HG02938 (cell line): ENCODE measurements around the gene CSMD2.

Source experiments
- ATAC-seq: cut with Tn5 transposase; IDR thresholded peaks from one replicate; pipeline ENCODE4 v1.9.1; 2021; ENCODE audit warnings: mild to moderate bottlenecking, moderate library complexity; ENCODE audit not compliant: unreplicated experiment

CSMD2 gene

DNA sequence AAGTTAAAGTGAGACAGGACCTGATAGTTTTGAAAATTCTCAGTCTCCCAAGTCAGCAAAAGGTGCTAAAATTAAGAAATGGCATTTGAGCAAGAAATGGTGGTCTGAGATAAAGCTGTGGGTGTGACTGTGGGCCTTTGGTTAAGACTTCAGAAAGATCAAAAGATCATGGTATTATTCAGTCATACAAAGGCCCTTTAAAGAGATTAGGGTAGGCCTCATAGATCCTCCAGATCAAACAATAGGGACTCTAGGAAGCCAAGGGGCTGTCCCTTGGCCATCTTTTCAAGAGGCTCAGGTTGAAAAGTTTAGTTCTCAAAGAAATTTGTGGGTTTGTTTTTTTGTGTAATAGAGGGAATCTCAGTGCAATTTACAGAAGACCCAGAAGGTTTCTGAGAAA is 292.8 kb downstream of the CSMD2 start:
- ATAC-seq = no peak

DNA sequence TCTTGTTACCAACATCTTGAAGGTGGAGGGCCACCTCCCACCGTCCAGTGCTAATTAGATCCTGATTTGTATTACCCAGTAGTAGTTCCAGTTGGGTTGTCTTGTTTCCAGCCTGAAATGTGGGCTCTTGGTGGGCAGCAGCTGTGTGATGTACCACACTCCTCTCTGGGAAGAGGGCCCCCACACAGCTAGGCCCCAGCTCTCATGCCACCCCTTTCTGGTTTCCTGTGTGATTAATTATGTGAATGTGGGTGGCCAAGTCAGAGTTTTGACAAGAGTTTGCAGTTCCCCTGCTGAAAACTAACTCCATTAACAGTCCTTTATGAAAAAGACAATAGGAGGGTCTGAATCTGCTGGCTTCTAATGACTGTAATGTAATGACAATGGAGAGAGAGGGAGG is 297.3 kb downstream of the CSMD2 start:
- ATAC-seq = no peak

GRCh38 chr1:33866281-33866680 is 298.7 kb downstream of the CSMD2 start:
- no peak for ATAC-seq

- no peak for ATAC-seq
These were observed 300.3 kb downstream of the CSMD2 start for GRCh38 chr1:33864460-33865389.

DNA sequence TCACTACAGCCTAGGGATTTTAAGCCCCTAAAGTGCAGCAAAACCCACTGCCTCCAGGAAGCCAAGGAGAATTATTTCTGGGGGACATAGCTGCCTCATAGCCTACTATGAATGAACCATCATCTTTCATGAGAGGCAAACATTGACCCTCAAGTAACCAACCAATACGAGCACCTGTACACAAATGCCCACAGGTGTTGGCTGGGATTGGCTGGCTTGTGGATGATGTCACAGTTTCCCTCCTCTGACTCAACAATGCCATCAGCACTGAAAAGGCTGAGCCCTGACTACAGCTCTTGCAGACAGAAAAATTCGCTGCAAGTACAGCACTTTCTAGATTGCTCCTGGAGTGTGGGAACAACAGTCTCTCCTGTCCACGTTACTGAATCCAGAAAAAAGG is 301.3 kb downstream of the CSMD2 start, which contains the start of gene HMGB4:
HMGB4 (plus strand) TSS at position 301 of the 400 bp plus-strand sequence. CDS start 113 bp downstream, outside the sequence.
- no peak for ATAC-seq

DNA sequence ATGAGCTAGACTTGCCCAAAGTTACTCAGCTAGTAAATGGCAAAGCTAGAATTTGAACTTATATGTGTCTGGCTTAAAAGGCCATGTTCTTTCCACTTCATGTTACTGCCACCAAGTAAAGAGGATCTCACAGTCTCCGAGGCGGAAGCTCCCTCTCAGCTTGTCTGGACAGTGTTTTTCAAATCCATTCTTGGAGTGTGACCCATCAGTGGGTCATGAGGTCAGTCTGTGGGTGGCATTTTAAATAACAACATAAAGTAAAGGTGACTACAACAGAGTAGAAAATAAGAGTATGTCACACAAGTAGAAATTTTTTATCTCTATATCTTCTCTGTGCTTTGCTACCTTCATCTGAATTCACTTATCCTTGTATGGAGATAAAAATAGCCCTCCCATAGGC is 304.4 kb downstream of the CSMD2 start:
- ATAC-seq = no peak

GRCh38 chr1:33854091-33854490 is 310.9 kb downstream of the CSMD2 start:
- ATAC-seq = no peak

DNA sequence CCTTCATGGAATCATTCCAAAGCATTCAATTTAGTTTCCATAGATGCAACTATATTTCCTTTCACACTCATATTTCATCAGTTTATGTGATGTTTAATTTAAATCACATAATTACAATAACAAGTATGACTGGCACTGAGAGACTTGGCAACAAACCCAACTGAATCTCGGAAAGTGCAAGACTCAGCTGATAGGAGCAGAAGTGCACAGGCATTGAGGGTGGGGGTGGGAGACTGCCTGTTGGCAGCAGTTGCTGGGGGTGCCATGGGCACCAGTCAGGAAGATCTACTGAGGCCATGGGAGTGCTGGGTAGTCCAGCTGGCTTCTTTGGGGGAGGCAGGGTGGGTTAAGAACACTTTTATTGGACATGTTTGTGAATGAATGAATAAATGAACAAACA is 311.6 kb downstream of the CSMD2 start:
- ATAC-seq = no peak

DNA sequence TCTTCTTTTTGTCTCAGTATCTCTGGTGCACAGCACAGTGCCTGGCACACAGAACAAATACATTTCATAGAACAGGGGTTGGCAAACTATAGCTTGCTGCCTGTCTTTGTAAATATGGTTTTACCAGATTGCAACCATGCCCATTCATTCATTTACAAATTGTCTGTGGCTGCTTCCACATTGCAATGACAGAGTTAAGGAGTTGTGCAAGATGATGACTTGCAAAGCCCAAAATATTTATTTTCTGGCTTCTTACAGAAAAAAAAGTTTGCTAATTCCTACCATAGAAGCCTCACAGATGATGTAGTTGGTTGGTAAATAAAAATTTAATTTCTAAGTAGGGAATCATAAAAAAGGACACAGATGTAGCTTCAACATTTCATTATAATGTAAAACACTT is 312.3 kb downstream of the CSMD2 start:
- ATAC-seq = no peak

DNA sequence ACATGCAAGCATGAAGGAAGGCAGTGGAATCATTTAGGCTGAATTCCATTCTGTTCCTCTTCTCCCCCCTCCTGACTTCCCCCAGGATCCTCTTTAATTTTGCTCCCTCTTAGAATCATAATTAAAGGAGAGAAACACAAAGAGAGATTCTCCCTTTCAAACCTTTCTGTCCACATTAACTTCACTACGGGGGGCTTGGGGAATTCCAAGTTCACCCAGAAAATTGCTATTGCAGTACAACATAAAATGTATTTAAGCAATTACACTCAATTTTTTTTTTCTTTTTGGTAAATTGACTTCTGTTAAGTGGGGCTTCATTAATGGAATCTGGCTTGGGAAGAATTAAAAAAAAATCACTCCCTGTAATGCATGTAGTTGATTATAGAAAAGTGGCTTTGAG is 314.5 kb downstream of the CSMD2 start:
- ATAC-seq = no peak

DNA sequence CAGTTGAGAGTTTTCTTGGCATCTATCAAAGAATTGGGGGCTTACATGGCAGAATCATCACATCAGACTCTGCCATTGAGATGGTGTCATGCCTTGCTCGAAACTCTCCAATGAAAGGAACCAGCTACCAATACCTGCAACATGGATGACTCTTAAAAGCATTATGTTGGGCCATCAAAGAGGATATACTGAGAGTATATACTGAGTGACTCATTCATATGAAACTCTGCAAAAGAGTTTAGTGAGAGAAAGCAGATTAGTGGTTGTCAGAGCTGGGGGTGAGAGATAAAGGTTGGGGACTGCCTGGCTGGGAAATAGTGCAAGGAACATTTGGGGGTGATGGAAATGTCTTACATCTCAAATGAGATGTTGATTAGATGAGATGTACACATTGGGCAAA is 315.8 kb downstream of the CSMD2 start:
- ATAC-seq = no peak

DNA sequence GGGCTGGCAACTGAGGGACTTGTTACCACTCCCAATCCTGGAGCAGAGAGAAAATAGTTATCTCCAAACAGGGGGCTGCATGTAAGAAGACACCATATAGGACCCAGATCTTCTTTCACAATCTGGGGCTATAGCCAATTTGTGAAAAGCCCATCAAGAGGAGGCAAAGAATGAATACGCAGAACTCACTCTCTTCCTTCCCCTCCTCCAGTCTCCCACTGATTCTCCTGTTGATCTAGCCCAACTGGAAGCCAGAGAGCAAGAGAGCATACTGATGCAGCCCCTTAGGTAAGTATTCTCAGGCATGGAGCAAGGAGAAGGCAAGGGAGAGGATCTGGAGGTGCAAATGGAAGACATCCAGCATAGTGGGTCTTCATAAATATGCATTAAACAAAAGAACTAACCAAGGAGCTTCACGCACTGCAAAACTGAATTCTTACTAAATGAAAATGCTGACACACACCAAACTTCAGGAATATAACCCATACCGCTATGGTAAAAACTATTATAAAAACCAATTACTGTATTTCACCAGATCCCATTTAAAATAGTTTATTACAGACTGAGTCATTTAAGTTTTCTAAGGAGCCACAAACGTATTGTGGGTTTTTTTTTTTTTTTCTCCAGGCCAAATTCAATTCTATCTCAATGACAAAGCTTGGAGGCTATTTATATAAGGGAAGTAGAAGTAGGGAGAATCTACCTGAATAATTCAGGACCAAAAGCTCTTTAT is 316.7 kb downstream of the CSMD2 start:
- ATAC-seq = no peak

DNA sequence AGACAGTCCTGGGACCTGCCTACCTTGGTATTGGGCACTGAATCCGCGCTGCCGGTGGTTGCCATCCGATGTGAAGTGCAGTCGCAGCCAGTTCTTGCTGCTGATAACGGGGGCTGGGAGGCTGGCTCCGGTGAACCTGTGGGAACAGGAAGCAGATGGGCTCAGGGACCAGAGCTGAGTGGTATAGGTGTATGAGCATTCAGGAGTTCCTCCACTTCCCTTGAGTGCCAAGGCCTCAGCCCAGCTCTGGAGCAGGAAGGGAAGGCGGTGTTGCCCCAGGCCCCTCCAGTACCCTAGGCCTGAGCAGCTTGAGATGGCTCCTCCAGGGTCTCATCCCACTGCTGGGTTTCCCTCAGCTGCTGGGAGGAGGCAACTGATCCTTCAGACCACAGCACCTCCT is 318.2 kb downstream of the CSMD2 start:
- ATAC-seq = no peak

- ATAC-seq = no peak
These were observed 320.9 kb downstream of the CSMD2 start for GRCh38 chr1:33844166-33844565.

DNA sequence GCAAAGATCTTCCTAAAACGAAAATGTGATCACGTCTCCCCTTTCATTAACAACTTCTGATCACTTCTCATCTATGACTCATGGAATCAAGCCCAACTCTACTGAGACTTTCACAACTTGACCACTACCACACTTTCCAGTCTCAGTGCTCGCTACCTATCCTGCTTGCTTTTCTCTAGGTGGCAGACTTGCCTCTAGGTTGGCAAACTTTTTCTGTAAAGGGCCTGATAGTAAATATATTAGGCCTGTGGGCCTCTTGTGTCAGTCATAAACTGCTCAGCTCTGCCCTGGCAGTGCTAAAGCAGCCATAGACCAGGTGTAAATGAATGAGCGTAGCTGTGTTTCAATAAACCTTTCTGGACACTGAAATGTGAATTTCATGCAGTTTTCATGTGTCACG is 322.7 kb downstream of the CSMD2 start:
- no peak for ATAC-seq

DNA sequence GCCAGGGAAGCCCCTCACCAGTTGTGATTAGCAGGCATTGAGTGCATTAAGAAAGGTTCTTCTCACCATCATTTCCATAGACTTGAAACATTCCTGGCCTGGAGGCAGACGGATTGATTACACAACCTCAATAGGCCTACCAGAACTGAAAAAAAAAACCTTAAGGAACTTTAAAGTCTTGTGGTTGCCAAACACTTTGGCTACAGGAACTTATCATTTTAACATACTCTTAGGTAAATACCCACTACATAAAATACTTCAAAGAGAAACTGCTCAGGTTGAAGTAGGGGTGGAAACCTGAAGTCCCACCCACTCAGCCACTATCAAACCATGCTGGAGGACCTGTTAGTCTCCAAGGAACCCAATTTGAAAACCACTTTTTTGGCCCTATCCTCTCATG is 323.5 kb downstream of the CSMD2 start:
- ATAC-seq = no peak

DNA sequence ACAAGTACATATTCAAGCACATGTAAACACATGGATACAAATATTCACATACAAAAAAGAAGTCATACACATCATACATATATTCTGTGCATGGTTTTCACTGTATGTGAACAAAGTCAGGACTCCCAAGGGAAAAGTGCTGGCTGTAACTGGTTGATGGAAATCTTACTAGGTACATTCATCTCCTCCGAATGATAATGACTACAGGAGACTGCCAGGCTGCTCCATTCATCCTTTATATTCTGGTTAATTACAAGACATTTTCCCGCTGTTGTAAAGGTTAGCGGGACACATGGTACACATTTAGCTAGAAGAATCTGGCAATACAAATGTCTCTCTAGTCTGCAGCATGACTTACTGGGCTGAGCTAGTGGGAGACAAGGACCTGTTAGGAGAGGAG is 327.4 kb downstream of the CSMD2 start:
- ATAC-seq = no peak

DNA sequence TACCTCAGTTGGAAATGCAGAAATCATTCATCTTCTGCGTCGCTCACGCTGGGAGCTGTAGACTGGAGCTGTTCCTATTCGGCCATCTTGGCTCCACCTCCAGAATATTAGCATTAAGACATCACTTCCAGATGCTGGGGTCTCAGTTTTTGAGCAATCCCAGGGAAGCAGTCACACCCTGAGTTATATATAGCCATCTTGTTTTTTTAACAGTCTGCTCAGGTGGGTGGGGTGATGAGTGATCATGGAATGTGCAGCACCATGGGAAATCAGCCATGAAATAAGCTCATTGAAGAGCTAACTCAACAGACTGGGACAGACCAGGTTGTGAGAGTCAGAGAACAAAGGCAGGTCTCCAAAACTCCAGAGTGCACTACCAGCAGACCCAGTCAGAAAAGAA is 328.1 kb downstream of the CSMD2 start:
- ATAC-seq = no peak

GRCh38 chr1:33828654-33829053 is 336.4 kb downstream of the CSMD2 start:
- ATAC-seq = no peak

GRCh38 chr1:33828059-33828458 is 337.0 kb downstream of the CSMD2 start:
- no peak for ATAC-seq

DNA sequence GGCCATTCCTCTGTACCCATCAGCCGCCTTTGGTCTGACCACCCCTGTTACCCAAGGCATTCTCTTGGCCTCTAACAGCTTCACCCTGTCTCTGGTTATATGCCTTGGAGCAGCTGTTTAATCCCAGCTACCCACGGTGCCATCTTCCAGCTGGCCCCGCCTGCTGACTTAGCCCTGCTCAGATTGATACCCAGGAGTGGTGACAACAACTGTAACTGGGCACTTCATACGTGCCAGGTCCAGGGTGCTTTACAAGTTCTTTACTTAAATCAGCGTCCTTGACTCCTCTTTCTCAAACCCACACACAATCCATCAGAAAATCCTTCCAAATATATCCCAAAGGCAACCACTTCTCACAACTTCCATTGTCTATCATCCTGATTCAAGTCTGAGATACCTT is 338.3 kb downstream of the CSMD2 start:
- ATAC-seq = no peak

- ATAC-seq = no peak
These were observed 338.7 kb downstream of the CSMD2 start for GRCh38 chr1:33826311-33826710.
